ENCODE data around the gene UBL4A. TPM values are rescaled to one million over a fixed set of nuclear protein-coding genes. Genes with fewer than 3 reads are reported as not detected.
A peak's percentile ranks its signal among the peaks of the same experiment; 100 is the strongest.

UBL4A gene
- total and polyA plus RNA-seq, 9 of the 15 experiments (the other 6 are each of a cell fraction or from before 2014, with no cell fraction given), result 15.2 to 140 (median 100) TPM

GRCh38 chrX:154458116-154458953 is 28.1 kb downstream of the UBL4A start, which contains the start of gene PLXNA3 (continued):
- no peak for TF ChIP-seq ILK (tag; IDR thresholded peaks at IDR 0.05; ENCODE audit: borderline replicate concordance, low read depth)
- no peak for TF ChIP-seq ZKSCAN8 (CRISPR knock-in tag; IDR thresholded peaks at IDR 0.05)
- TF ChIP-seq SRSF9 (IDR thresholded peaks at IDR 0.05; ENCODE audit: borderline replicate concordance, low read depth, low read length), result no peak
- no peak for TF ChIP-seq POLR2AphosphoS5 (IDR thresholded peaks at IDR 0.05; ENCODE audit: control insufficient read depth, insufficient read depth, low read depth, low read length)
- TF ChIP-seq ZNF143 (CRISPR knock-in tag; IDR thresholded peaks at IDR 0.05), result no peak
- peak in 1 of 2 experiments; percentile 24 for TF ChIP-seq E2F6 (IDR thresholded peaks at IDR 0.05; ENCODE audit: borderline replicate concordance in 1 of 2, extremely low read depth in 1 of 2, insufficient read depth in 1 of 2, insufficient read length in 1 of 2, low read depth in 1 of 2, low read length in 1 of 2, poor library complexity in 1 of 2, severe bottlenecking in 1 of 2)
- TF ChIP-seq VEZF1 (CRISPR knock-in tag; IDR thresholded peaks at IDR 0.05), result peak; percentile 89
- TF ChIP-seq ZBTB11 (CRISPR knock-in tag; IDR thresholded peaks at IDR 0.05), result 0 out of 6 replicates have a peak, but pooled peaks of 1 of the 3 experiments have one; percentile 28
- no peak; the same call in 1 of the 2 replicates for TF ChIP-seq ARID4B (CRISPR knock-in tag; IDR thresholded peaks at IDR 0.05)
- no peak for TF ChIP-seq GTF2F1 (IDR thresholded peaks at IDR 0.05; ENCODE audit: low read depth, low read length)
- no peak for TF ChIP-seq STAG1 (CRISPR knock-in tag; IDR thresholded peaks at IDR 0.05; ENCODE audit: borderline replicate concordance)
- 0 out of 4 replicates have a peak, but pooled peaks of 1 of the 2 experiments have one; percentile 14 for TF ChIP-seq MAZ (CRISPR knock-in tag; conservative IDR thresholded peaks at IDR 0.05 in 1 of 2, IDR thresholded peaks at IDR 0.05 in 1 of 2)
